IMR-90 (cell line): ENCODE data around the gene ATXN1. TPM values are rescaled to one million over a fixed set of nuclear protein-coding genes. Genes with fewer than 3 reads are reported as not detected.
A peak's percentile ranks its signal among the peaks of the same experiment; 100 is the strongest.

Source experiments
- ATAC-seq: fragments of 200-7000 bp; cut with Tn5 transposase; 2 replicates; pipeline ENCODE4 v1.9.1; 2020; ENCODE audit warnings: low read depth, mild to moderate bottlenecking, moderate library complexity
- BruUV-seq: library from RNA; stranded (reverse); fragments of 400-500 nt; replicated peaks from 2 replicates; lab custom pipeline; 2021; lab: Mats Ljungman, UMichigan
- CTCF ChIA-PET: fragments of 300-600 bp; formaldehyde crosslinking; extraction: SDS; loops from one replicate; lab custom pipeline; 2021; ENCODE audit warnings: antibody characterized with exemption; lab: Yijun Ruan, JAX
- POLR2A ChIA-PET: fragments of 300-600 bp; sonication (Branson Sonifier 250); formaldehyde crosslinking; loops from one replicate; lab custom pipeline; 2022; ENCODE audit warnings: antibody characterized with exemption; ENCODE audit not compliant: unreplicated experiment; lab: Charles Lee
- DNase-seq: peaks from one replicate; pipeline ENCODE4 v3.0.0; 2013
- H2AFZ ChIP-seq: replicated peaks from 2 replicates; pipeline ENCODE3; 2013; ENCODE audit warnings: low read length, mild to moderate bottlenecking; ENCODE audit not compliant: poor library complexity
- H2AK5ac ChIP-seq: 2 replicates; pipeline ENCODE4 v1.6.1; 2013; ENCODE audit warnings: low read depth, low read length, inconsistent platforms
- H2AK9ac ChIP-seq: replicated peaks from 2 replicates; pipeline ENCODE3; 2013; ENCODE audit warnings: mild to moderate bottlenecking, low read depth, low read length, moderate library complexity; ENCODE audit not compliant: poor library complexity
- H2BK120ac ChIP-seq: 2 replicates; pipeline ENCODE4 v1.6.1; 2013; ENCODE audit warnings: low read depth, low read length, inconsistent platforms
- H2BK15ac ChIP-seq: 3 replicates; pipeline ENCODE4 v1.6.1; 2013; ENCODE audit warnings: low read depth, low read length, inconsistent platforms
- H2BK20ac ChIP-seq: 2 replicates; pipeline ENCODE4 v1.6.1; 2013; ENCODE audit warnings: low read depth, mild to moderate bottlenecking, inconsistent platforms, low read length, moderate library complexity
- H2BK5ac ChIP-seq: 2 replicates; pipeline ENCODE4 v1.6.1; 2013; ENCODE audit warnings: mild to moderate bottlenecking, low read depth, low read length, inconsistent platforms; ENCODE audit not compliant: poor library complexity, severe bottlenecking
- H3K14ac ChIP-seq: replicated peaks from 2 replicates; pipeline ENCODE4 v1.6.1; 2013; ENCODE audit warnings: low read depth, low read length, inconsistent platforms
- H3K18ac ChIP-seq: 2 replicates; pipeline ENCODE4 v1.6.1; 2013; ENCODE audit warnings: low read depth, low read length, control low read depth
- H3K23ac ChIP-seq: 2 replicates; pipeline ENCODE4 v1.6.1; 2013; ENCODE audit warnings: low read depth, low read length, inconsistent platforms
- H3K27ac ChIP-seq: 2 replicates; pipeline ENCODE4 v1.5.1; 2013; ENCODE audit warnings: mild to moderate bottlenecking, control low read depth, low read length; ENCODE audit not compliant: insufficient read depth
- H3K27me3 ChIP-seq: 2 replicates; pipeline ENCODE4 v1.6.1; 2013; ENCODE audit warnings: low read length; ENCODE audit not compliant: control insufficient read depth, insufficient read depth
- H3K36me3 ChIP-seq: 2 replicates; pipeline ENCODE4 v1.6.1; 2013; ENCODE audit warnings: low read length, mixed read lengths; ENCODE audit not compliant: control insufficient read depth, insufficient read depth
- H3K4ac ChIP-seq: 2 replicates; pipeline ENCODE4 v1.6.1; 2013; ENCODE audit warnings: low read depth, low read length, inconsistent platforms
- H3K4me1 ChIP-seq: 2 replicates; pipeline ENCODE4 v1.6.1; 2013; ENCODE audit warnings: low read length, mixed read lengths; ENCODE audit not compliant: control insufficient read depth, insufficient read depth
- H3K4me2 ChIP-seq: 2 replicates; pipeline ENCODE4 v1.6.1; 2013; ENCODE audit warnings: low read depth, mild to moderate bottlenecking, control low read depth, low read length, moderate library complexity
- H3K4me3 ChIP-seq: 2 replicates; pipeline ENCODE4 v1.5.1; 2013; ENCODE audit warnings: low read depth, mild to moderate bottlenecking, control low read depth, low read length, moderate library complexity; ENCODE audit not compliant: insufficient read depth
- H3K56ac ChIP-seq: 2 replicates; pipeline ENCODE4 v1.6.1; 2013; ENCODE audit warnings: low read length, inconsistent platforms; ENCODE audit not compliant: insufficient read depth; ENCODE audit errors: extremely low read depth
- H3K79me1 ChIP-seq, 2 experiments: 2 replicates each; pipeline ENCODE4 v1.6.1; 2013; ENCODE audit warnings: low read length in 2 of 2, inconsistent platforms in 1 of 2, low read depth in 1 of 2
- H3K9ac ChIP-seq: 2 replicates; pipeline ENCODE4 v1.6.1; 2013; ENCODE audit warnings: low read depth, low read length, control low read depth
- H3K9me1 ChIP-seq: 2 replicates; pipeline ENCODE4 v1.6.1; 2013; ENCODE audit warnings: low read length, inconsistent platforms; ENCODE audit not compliant: insufficient read depth
- H3K9me3 ChIP-seq: 2 replicates; pipeline ENCODE4 v1.6.1; 2013; ENCODE audit warnings: low read length; ENCODE audit not compliant: control insufficient read depth, insufficient read depth
- H4K20me1 ChIP-seq: 2 replicates; pipeline ENCODE4 v1.6.1; 2013; ENCODE audit warnings: low read length, inconsistent platforms; ENCODE audit not compliant: insufficient read depth
- H4K5ac ChIP-seq: 2 replicates; pipeline ENCODE4 v1.6.1; 2013; ENCODE audit warnings: mild to moderate bottlenecking, low read depth, low read length, control low read depth
- H4K8ac ChIP-seq, 2 experiments: 2 replicates each; pipeline ENCODE4 v1.6.1; 2013; ENCODE audit warnings: low read depth in 2 of 2, low read length in 2 of 2, control low read depth in 1 of 2, inconsistent platforms in 1 of 2
- H4K91ac ChIP-seq: 2 replicates; pipeline ENCODE4 v1.6.1; 2013; ENCODE audit warnings: low read depth, low read length, inconsistent platforms; ENCODE audit not compliant: insufficient read depth
- BHLHE40 ChIP-seq: fragments of 150-350 bp; IDR thresholded peaks from 2 replicates; pipeline ENCODE4 v1.6.1; 2016; ENCODE audit warnings: mild to moderate bottlenecking, low read depth, low read length
- CEBPB ChIP-seq: IDR thresholded peaks from 2 replicates; pipeline ENCODE4 v1.6.1; 2012; ENCODE audit warnings: low read depth, low read length, improper control_type of control experiment
- ELK1 ChIP-seq: fragments of 150-350 bp; IDR thresholded peaks from 2 replicates; pipeline ENCODE4 v1.6.1; 2016; ENCODE audit warnings: low read depth, mild to moderate bottlenecking, low read length, moderate library complexity, borderline replicate concordance
- FOS ChIP-seq: fragments of 150-350 bp; IDR thresholded peaks from 2 replicates; pipeline ENCODE4 v1.6.1; 2016; ENCODE audit warnings: low read depth, low read length
- RFX5 ChIP-seq: IDR thresholded peaks from 2 replicates; pipeline ENCODE4 v1.8.0; 2012; ENCODE audit warnings: low read depth, mild to moderate bottlenecking, low read length, moderate library complexity
- SMC3 ChIP-seq: fragments of 150-350 bp; IDR thresholded peaks from 2 replicates; pipeline ENCODE4 v1.6.1; 2016; ENCODE audit warnings: low read depth, mild to moderate bottlenecking, antibody characterized with exemption, low read length, moderate library complexity
- WGBS, 2 experiments: methylation state at CpG; one replicate each; pipeline versions ENCODE4 v1.1.5 to v1.1.7; 2013; ENCODE audit warnings: missing lambda C conversion rate in 2 of 2; ENCODE audit not compliant: insufficient read length in 1 of 2; ENCODE audit errors: extremely low coverage in 2 of 2; 5-methylcytosine and 5-hydroxymethylcytosine counted together
- dilution Hi-C: fragments of 300-500 bp; cut with HindIII; formaldehyde crosslinking; loops from one replicate; pipeline ENCODE4 v1.14.3; 2018; ENCODE audit warnings: low sequenced_read_pairs; ENCODE audit not compliant: unreplicated experiment
- in situ Hi-C: fragments of 300-500 bp; cut with MboI; formaldehyde crosslinking; loops from 3 replicates; pipeline ENCODE4 v1.14.3; 2019; ENCODE audit warnings: low sequenced_read_pairs, inconsistent platforms, mixed read lengths
- intact Hi-C: fragments of 100-400 bp; cut with micrococcal nuclease; formaldehyde crosslinking; loops from 2 replicates; pipeline ENCODE4 v1.10.0; 2022
- polyA plus RNA-seq, 3 experiments: library from polyadenylated mRNA; depleted of rRNA; stranded (reverse); fragments of >200 nt; gene quantifications; 2 replicates each; pipeline ENCODE4 v1.2.3, GENCODE V29; 2012; ENCODE audit warnings: low replicate concordance in 1 of 3
- total RNA-seq: library from RNA; depleted of rRNA; stranded (reverse); fragments of >200 nt; gene quantifications from 2 replicates; pipeline ENCODE4 v1.2.3, GENCODE V29; 2012

Gene ATXN1
- total and polyA plus RNA-seq, 2 of the 4 experiments (the other 2 are of a cell fraction): 7.3 to 11.1 TPM

DNA sequence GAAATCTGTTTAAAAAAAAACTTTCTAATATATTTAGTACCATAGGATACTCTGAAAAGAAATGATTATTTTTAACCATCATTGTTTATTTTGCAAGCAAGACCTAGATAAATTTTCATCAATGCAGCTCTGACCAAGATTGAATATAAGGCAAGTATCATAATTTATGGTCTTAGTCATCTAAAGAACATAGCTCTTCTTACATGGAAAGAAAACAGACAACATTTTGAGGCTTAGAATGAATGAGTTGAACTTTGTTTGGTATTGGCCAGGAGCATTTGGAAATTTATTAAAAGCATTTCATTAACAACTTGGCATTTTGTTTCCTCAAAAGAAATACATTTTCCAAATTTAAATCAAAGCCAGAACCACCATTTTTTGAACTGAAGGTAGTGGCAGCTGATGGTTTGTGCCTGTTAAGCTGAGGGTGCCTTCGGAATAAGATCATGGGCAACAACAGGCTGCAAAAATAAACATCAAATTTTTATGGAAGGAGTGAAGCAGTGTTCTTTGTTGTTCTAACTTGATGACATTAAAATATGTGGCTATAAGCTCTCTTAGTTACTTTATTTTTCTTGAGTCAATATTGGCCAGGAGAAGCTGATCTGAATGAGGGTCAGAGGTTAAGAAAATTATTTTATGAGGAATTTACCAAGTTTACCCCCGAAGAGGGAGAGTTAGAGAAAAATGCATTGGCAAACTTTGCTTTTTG lies 6.7 kb upstream of the ATXN1 start:
- Histone ChIP-seq H3K27ac (peak overlapping the region; percentile 79; the same call in 1 of the 2 replicates), H4K91ac (peak overlapping the region; percentile 69; the same call in 1 of the 2 replicates), H2AFZ (no peak overlapping the region), H3K14ac (peak overlapping the region; percentile 39; the same call in 1 of the 2 replicates), H2BK15ac (peak overlapping the region; percentile 92; the same call in 2 of the 3 replicates), H2AK5ac (peak overlapping the region; percentile 20; the same call in 1 of the 2 replicates), H2BK20ac (peak overlapping the region; percentile 55), H3K4me2 (no peak overlapping the region), H3K36me3 (no peaks in the 10 kb centered on the region), H3K4ac (peak overlapping the region; percentile 64), H3K27me3 (no peaks in the 10 kb centered on the region), H3K9ac (peak overlapping the region; percentile 48), H3K23ac (peak overlapping the region; percentile 33; the same call in 1 of the 2 replicates), H2BK120ac (peak overlapping the region; percentile 91), H3K4me1 (peaks cover 24% of the 10 kb centered on the region), H3K9me1 (peaks cover 12% of the 10 kb centered on the region), H3K4me3 (no peak overlapping the region), H4K5ac (peak overlapping the region; percentile 65), H3K18ac (peak overlapping the region; percentile 73), H3K79me1 (0 out of 4 replicates have a peak, but pooled peaks cover 0 to 4% of the 10 kb centered on the region in 2 experiments), H3K9me3 (no peaks in the 10 kb centered on the region), H4K20me1 (no peaks in the 10 kb centered on the region), H2BK5ac (peak overlapping the region; percentile 93), H4K8ac (peak overlapping the region; percentile 47 to 58; a peak in 3 of 4 replicates), H3K56ac (no peak overlapping the region), H2AK9ac (no peak overlapping the region)
- intact Hi-C loops (loop anchor here (5.0 kb wide), 1 partner anchor 179 kb away; no protein-coding TSS in a partner anchor), in situ Hi-C loops (loop anchor here (5.0 to 10.0 kb wide), 2 partner anchors 319 to 363 kb away; no protein-coding TSS in a partner anchor), dilution Hi-C loops (no loop called here)
- no peak for ATAC-seq
- ChIA-PET CTCF (interaction anchor here (1.2 kb wide), 1 partner anchor 318 kb away, joined by 4 read pairs; no protein-coding TSS in a partner anchor), POLR2A (no interaction called here)
- no peak for TF ChIP-seq BHLHE40
- TF ChIP-seq RFX5: no peak
- TF ChIP-seq ELK1: no peak
- no peak for TF ChIP-seq SMC3
- no peak for TF ChIP-seq CEBPB
- TF ChIP-seq FOS: no peak
- no peak for DNase-seq
- no TSS peak for BruUV-seq
- WGBS, 2 experiments: no CpG with 5 or more reads among the region's 2 CpGs
